ENCODE data around the gene C2CD2. TPM values are rescaled to one million over a fixed set of nuclear protein-coding genes. Genes with fewer than 3 reads are reported as not detected.

The C2CD2 gene
- total RNA-seq, 1 donor from 2014 or later, result 20.5 TPM

DNA sequence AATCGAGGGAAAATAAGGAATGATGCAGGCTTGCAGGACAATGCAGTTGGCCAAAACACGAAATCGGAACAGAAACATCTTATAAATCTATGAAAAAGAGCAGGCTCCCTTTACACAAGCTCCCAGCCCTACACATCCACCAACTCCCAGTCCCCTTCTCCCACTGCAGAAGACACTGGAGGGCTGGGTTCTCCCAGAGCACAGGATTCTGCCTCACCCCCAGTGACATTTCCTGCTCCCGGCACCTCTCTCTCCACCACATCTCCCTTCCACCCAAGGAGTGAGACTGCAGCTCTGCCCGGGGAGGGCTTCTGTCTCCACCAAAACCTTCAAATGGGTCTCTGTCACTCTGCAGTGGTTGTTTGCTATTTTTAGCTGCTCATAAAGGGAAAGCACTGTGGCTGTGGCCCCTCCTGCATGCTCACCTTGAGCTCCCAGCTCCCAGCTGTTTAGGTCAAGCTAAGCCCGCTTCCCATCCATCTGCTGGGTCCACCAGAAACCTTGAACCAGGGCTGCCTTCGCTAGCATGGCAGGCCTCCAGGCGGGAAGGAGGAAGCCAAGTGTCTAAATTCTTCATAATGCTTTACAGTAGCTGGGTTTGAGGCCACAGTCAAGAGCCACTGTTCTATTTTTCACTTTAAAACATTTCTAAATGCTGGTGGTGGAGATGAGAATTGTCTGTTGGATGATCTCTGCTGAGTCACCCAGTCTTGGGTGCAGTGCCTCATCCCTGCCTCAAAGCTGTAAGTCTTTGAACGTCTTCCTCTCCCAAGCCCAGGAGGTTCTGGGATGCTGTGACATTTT is 3.3 kb upstream of the C2CD2 start:
- TF ChIP-seq, protein P1, sequence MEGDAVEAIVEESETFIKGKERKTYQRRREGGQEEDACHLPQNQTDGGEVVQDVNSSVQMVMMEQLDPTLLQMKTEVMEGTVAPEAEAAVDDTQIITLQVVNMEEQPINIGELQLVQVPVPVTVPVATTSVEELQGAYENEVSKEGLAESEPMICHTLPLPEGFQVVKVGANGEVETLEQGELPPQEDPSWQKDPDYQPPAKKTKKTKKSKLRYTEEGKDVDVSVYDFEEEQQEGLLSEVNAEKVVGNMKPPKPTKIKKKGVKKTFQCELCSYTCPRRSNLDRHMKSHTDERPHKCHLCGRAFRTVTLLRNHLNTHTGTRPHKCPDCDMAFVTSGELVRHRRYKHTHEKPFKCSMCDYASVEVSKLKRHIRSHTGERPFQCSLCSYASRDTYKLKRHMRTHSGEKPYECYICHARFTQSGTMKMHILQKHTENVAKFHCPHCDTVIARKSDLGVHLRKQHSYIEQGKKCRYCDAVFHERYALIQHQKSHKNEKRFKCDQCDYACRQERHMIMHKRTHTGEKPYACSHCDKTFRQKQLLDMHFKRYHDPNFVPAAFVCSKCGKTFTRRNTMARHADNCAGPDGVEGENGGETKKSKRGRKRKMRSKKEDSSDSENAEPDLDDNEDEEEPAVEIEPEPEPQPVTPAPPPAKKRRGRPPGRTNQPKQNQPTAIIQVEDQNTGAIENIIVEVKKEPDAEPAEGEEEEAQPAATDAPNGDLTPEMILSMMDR (conservative IDR thresholded peaks at IDR 0.05), result no peak
- Mint-ChIP-seq H3K27ac (peak overlapping the region; percentile 98), H3K4me3 (peak overlapping the region; percentile 69), H3K4me1 (ENCODE audit: unreplicated experiment) (peaks cover 36% of the 10 kb centered on the region), H3K27me3 (no peaks in the 10 kb centered on the region), H3K9me3 (no peaks in the 10 kb centered on the region), H3K36me3 (no peaks in the 10 kb centered on the region)
- DNase-seq (ENCODE audit: extremely low spot score, unreplicated experiment), result no peak

- Mint-ChIP-seq H3K9me3 (no peaks in the 10 kb centered on the region), H3K27ac (peak overlapping the region; percentile 98), H3K27me3 (peaks cover 3% of the 10 kb centered on the region), H3K4me3 (peak overlapping the region; percentile 79), H3K4me1 (ENCODE audit: unreplicated experiment) (peaks cover 31% of the 10 kb centered on the region), H3K36me3 (no peaks in the 10 kb centered on the region)
- DNase-seq (ENCODE audit: extremely low spot score, unreplicated experiment), result no peak
- TF ChIP-seq, protein P1 (conservative IDR thresholded peaks at IDR 0.05), result no peak
These were observed 1.7 kb upstream of the C2CD2 start for GRCh38 chr21:41955516-41955915.

GRCh38 chr21:41954654-41955499 is 1.1 kb upstream of the C2CD2 start:
- Mint-ChIP-seq H3K4me1 (ENCODE audit: unreplicated experiment) (peaks cover 31% of the 10 kb centered on the region), H3K4me3 (peak overlapping the region; percentile 79), H3K36me3 (no peaks in the 10 kb centered on the region), H3K27me3 (peaks cover 3% of the 10 kb centered on the region), H3K9me3 (no peaks in the 10 kb centered on the region), H3K27ac (peak overlapping the region; percentile 98)
- TF ChIP-seq, protein P1 (conservative IDR thresholded peaks at IDR 0.05), result no peak
- no peak for DNase-seq (ENCODE audit: extremely low spot score, unreplicated experiment)

DNA sequence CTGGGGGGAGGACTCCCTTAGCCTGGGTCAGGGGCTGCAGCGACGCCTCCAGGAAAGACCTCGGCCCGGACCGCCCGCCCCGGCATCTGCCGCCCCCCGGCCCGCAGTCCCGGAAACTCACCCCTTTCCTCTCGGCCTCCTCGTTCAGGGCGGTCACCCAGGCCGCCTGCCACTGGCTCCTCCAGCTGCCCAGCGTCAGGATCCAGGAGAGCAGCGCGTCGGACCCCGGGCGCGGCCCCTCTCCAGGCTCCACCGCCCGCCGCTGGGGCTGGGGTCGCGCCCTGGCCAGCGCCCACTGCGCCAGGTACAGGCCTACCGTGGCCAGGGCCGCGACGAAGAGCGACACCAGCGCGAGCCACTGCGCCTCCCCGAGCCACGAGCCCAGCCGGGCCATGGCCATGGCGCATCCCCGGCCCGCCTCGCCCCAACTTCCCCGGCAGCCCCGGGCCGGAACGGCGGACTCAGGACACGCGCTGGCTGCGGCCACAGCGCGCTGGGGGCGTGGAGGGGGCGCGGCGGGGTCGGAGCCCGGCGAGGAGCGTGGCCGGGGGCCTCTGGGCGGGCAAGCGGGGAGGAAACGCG is 478 bp downstream of the C2CD2 start:
- H3K27me3 Mint-ChIP-seq, result peaks cover 3% of the 10 kb centered on the region
- no peak for DNase-seq (ENCODE audit: extremely low spot score, unreplicated experiment)
- H3K4me1 Mint-ChIP-seq (ENCODE audit: unreplicated experiment), result peaks cover 31% of the 10 kb centered on the region
- H3K27ac Mint-ChIP-seq, result peak overlapping the region; percentile 60
- no peaks in the 10 kb centered on the region for H3K36me3 Mint-ChIP-seq
- H3K9me3 Mint-ChIP-seq, result no peaks in the 10 kb centered on the region
- H3K4me3 Mint-ChIP-seq, result peak overlapping the region; percentile 87
- TF ChIP-seq, protein P1 (conservative IDR thresholded peaks at IDR 0.05), result no peak

DNA sequence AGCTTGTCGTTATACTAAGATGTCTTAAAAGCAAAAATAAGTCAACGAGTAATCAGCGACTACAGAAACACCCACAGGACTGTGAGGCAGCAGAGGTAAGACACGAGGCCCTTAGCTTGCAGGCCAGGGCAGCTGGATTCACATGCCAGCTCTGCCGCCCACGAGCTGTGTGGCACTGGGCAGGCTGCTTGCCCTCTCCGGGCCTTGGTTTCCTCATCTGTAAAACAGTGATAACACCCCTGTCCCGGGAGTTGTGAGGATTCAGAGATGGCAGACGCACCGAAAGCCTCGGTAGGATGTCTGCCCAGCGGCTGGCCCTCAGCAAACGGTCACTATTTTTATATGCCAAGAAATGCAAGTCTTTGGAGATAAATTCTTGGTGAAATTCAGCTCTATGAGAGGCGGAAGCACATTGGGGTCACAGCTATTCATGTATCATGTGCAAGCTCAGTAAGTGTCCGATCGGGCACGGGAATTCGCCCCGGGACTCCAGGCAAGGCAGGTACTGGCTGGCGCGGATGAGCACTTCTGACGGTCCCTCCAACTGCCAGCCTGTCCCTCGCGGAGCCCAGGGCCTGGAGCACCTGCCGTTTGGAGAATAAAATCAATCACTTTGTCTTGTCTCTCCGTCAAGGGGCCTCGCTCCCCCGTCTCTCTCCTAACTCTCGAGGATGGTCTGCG is 1.1 kb downstream of the C2CD2 start:
- H3K27me3 Mint-ChIP-seq, result peaks cover 3% of the 10 kb centered on the region
- no peaks in the 10 kb centered on the region for H3K9me3 Mint-ChIP-seq
- H3K27ac Mint-ChIP-seq, result peak overlapping the region; percentile 60
- peak overlapping the region; percentile 87 for H3K4me3 Mint-ChIP-seq
- peaks cover 31% of the 10 kb centered on the region for H3K4me1 Mint-ChIP-seq (ENCODE audit: unreplicated experiment)
- TF ChIP-seq, protein P1 (conservative IDR thresholded peaks at IDR 0.05), result no peak
- no peaks in the 10 kb centered on the region for H3K36me3 Mint-ChIP-seq
- DNase-seq (ENCODE audit: extremely low spot score, unreplicated experiment), result no peak

All from type B pancreatic cell (in vitro differentiated cells).